ENCODE measurements around the gene FNDC3B. TPM values are rescaled to one million over a fixed set of nuclear protein-coding genes. Genes with fewer than 3 reads are reported as not detected.
A peak's percentile ranks its signal among the peaks of the same experiment; 100 is the strongest.

FNDC3B gene
- total and polyA plus RNA-seq, 7 donors, result 16.2 to 93.9 (median 50.3) TPM

- WGBS, 2 donors, result 57 to 69% methylated on average over 3 of the region's 3 CpGs
- Histone ChIP-seq H3K4me3 (no peak overlapping the region), H3K4me1 (peaks cover 0 to 62% (median 46%) of the 10 kb centered on the region in 4 donors), H3K27ac (peak overlapping the region; percentile 71 to 88 (median 77)), H3K9me3 (no peaks in the 10 kb centered on the region), H3K27me3 (no peaks in the 10 kb centered on the region), H3K36me3 (no peaks in the 10 kb centered on the region)
- no peak for DNase-seq
- peak in 1 of 4 experiments; percentile 19 for TF ChIP-seq CTCF (IDR thresholded peaks at IDR 0.05)
- TF ChIP-seq EP300 (IDR thresholded peaks at IDR 0.05), result peak in 2 of 4 donors; percentile 13 to 18
- TF ChIP-seq POLR2AphosphoS5 (IDR thresholded peaks at IDR 0.05), result peak in 2 of 4 donors; percentile 6 to 64
- TF ChIP-seq POLR2A (IDR thresholded peaks at IDR 0.05), result no peak
- intact Hi-C loops (cut with DNase I), result loop anchor here (5.0 kb wide), 2 partner anchors 55 to 160 kb away; no protein-coding TSS in a partner anchor
These were observed 162.5 kb downstream of the FNDC3B start for GRCh38 chr3:172201870-172202236.

GRCh38 chr3:172202797-172203196 lies 163.4 kb downstream of the FNDC3B start:
- Histone ChIP-seq H3K4me3 (no peak overlapping the region), H3K4me1 (peaks cover 0 to 62% (median 46%) of the 10 kb centered on the region in 4 donors), H3K27me3 (no peaks in the 10 kb centered on the region), H3K36me3 (no peaks in the 10 kb centered on the region), H3K27ac (peak overlapping the region; percentile 71 to 88 (median 77)), H3K9me3 (no peaks in the 10 kb centered on the region)
- WGBS, 2 donors, result 66 to 76% methylated on average over 3 of the region's 3 CpGs
- TF ChIP-seq POLR2AphosphoS5 (IDR thresholded peaks at IDR 0.05) (no peak), CTCF (IDR thresholded peaks at IDR 0.05) (no peak), EP300 (IDR thresholded peaks at IDR 0.05) (no peak), POLR2A (IDR thresholded peaks at IDR 0.05) (no peak)
- no peak for DNase-seq
- intact Hi-C loops (cut with DNase I), result loop anchor here (5.0 kb wide), 2 partner anchors 55 to 160 kb away; no protein-coding TSS in a partner anchor

- intact Hi-C loops (cut with DNase I), result loop anchor here (5.0 kb wide), 2 partner anchors 54 to 161 kb away; no protein-coding TSS in a partner anchor
- no peaks in the 10 kb centered on the region for H3K36me3 ChIP-seq
- H3K4me1 ChIP-seq, result peaks cover 0 to 62% (median 46%) of the 10 kb centered on the region in 4 donors
- peak overlapping the region; percentile 71 to 88 (median 77) for H3K27ac ChIP-seq
- 15 to 57% methylated on average over 9 of the region's 9 CpGs for WGBS, 2 donors
- H3K4me3 ChIP-seq, result no peak overlapping the region
- TF ChIP-seq POLR2A (IDR thresholded peaks at IDR 0.05), result no peak
- TF ChIP-seq EP300 (IDR thresholded peaks at IDR 0.05), result no peak
- peak in 1 of 4 donors; percentile 17 for TF ChIP-seq POLR2AphosphoS5 (IDR thresholded peaks at IDR 0.05)
- no peak for TF ChIP-seq CTCF (IDR thresholded peaks at IDR 0.05)
- DNase-seq, result no peak
- no peaks in the 10 kb centered on the region for H3K27me3 ChIP-seq
- no peaks in the 10 kb centered on the region for H3K9me3 ChIP-seq
These were observed 164.3 kb downstream of the FNDC3B start for GRCh38 chr3:172203522-172204258.

GRCh38 chr3:172204716-172205115 lies 165.3 kb downstream of the FNDC3B start:
- Histone ChIP-seq H3K27ac (peak overlapping the region in 3 of 4 donors; percentile 73 to 88 (median 81)), H3K9me3 (no peaks in the 10 kb centered on the region), H3K27me3 (no peaks in the 10 kb centered on the region), H3K4me1 (peaks cover 0 to 70% (median 54%) of the 10 kb centered on the region in 4 donors), H3K4me3 (no peak overlapping the region), H3K36me3 (no peaks in the 10 kb centered on the region)
- 52 to 76% methylated on average over 5 of the region's 5 CpGs for WGBS, 2 donors
- intact Hi-C loops (cut with DNase I), result loop anchor here (5.0 kb wide), 2 partner anchors 53 to 162 kb away; no protein-coding TSS in a partner anchor
- TF ChIP-seq POLR2A (IDR thresholded peaks at IDR 0.05) (no peak), EP300 (IDR thresholded peaks at IDR 0.05) (no peak), POLR2AphosphoS5 (IDR thresholded peaks at IDR 0.05) (no peak), CTCF (IDR thresholded peaks at IDR 0.05) (no peak)
- no peak for DNase-seq
